ENCODE results near the gene KIAA1217.

Gene KIAA1217

GRCh38 chr10:24242562-24242961 lies 33.6 kb downstream of the KIAA1217 start:
- TF ChIP-seq TAF1 (IDR thresholded peaks at IDR 0.05; ENCODE audit: borderline replicate concordance, insufficient read depth, low read length) (no peak), REST (IDR thresholded peaks at IDR 0.05; ENCODE audit: insufficient read depth in 1 of 2, low read depth in 2 of 2, low read length in 2 of 2) (no peak), FOXP2 (optimal IDR thresholded peaks at IDR 0.05; ENCODE audit: borderline replicate concordance, extremely low read depth, extremely low read length, insufficient read depth) (no peak), SIN3A (IDR thresholded peaks at IDR 0.05; ENCODE audit: borderline replicate concordance, insufficient read depth, low read length) (no peak), POLR2AphosphoS5 (IDR thresholded peaks at IDR 0.05; ENCODE audit: low read depth, low read length) (no peak)

DNA sequence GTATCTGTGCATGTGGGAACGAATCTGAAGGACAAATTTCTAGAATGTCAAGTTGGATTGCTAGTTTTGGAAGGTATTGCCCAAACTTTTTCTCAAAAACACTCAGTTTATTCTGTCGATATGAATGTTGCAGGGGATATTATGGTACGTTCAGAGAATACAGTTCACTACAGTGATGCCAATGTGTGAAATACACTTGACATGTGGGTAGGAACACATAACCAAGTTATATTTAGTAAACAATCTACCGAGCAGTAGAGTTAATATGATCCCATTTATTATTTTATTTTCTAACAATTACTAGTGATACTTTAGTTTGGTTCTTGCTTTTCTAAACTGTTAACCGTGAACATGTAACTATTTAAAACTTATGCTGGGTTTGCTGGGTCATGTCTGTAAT lies 37.4 kb downstream of the KIAA1217 start:
- TF ChIP-seq POLR2AphosphoS5 (IDR thresholded peaks at IDR 0.05; ENCODE audit: low read depth, low read length): no peak
- no peak for TF ChIP-seq FOXP2 (optimal IDR thresholded peaks at IDR 0.05; ENCODE audit: borderline replicate concordance, extremely low read depth, extremely low read length, insufficient read depth)
- TF ChIP-seq TAF1 (IDR thresholded peaks at IDR 0.05; ENCODE audit: borderline replicate concordance, insufficient read depth, low read length): no peak
- no peak for TF ChIP-seq REST (IDR thresholded peaks at IDR 0.05; ENCODE audit: insufficient read depth in 1 of 2, low read depth in 2 of 2, low read length in 2 of 2)
- no peak for TF ChIP-seq SIN3A (IDR thresholded peaks at IDR 0.05; ENCODE audit: borderline replicate concordance, insufficient read depth, low read length)

DNA sequence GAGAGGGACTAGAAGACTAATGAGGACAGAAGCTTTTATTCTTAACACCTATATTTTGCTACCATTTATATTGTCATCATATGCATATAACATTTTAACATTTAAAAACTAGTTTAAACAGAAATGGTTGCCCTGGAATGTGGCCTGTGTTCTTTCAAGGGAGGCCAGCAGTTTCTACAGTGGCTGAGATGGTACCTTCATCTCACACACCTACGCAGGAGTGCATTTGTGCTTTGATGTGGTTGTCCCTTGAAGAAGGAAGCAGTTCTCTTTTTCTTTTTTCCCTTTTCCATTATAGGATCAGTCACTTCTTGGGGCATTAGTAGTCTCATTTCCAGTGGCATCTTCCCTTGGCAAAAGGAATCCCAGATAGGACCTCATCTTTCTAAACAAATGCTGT lies 38.9 kb downstream of the KIAA1217 start:
- TF ChIP-seq TAF1 (IDR thresholded peaks at IDR 0.05; ENCODE audit: borderline replicate concordance, insufficient read depth, low read length) (no peak), REST (IDR thresholded peaks at IDR 0.05; ENCODE audit: insufficient read depth in 1 of 2, low read depth in 2 of 2, low read length in 2 of 2) (no peak), POLR2AphosphoS5 (IDR thresholded peaks at IDR 0.05; ENCODE audit: low read depth, low read length) (no peak), SIN3A (IDR thresholded peaks at IDR 0.05; ENCODE audit: borderline replicate concordance, insufficient read depth, low read length) (no peak), FOXP2 (optimal IDR thresholded peaks at IDR 0.05; ENCODE audit: borderline replicate concordance, extremely low read depth, extremely low read length, insufficient read depth) (no peak)

- TF ChIP-seq TAF1 (IDR thresholded peaks at IDR 0.05; ENCODE audit: borderline replicate concordance, insufficient read depth, low read length): no peak
- TF ChIP-seq REST (IDR thresholded peaks at IDR 0.05; ENCODE audit: insufficient read depth in 1 of 2, low read depth in 2 of 2, low read length in 2 of 2): no peak
- no peak for TF ChIP-seq POLR2AphosphoS5 (IDR thresholded peaks at IDR 0.05; ENCODE audit: low read depth, low read length)
- TF ChIP-seq FOXP2 (optimal IDR thresholded peaks at IDR 0.05; ENCODE audit: borderline replicate concordance, extremely low read depth, extremely low read length, insufficient read depth): no peak
- no peak for TF ChIP-seq SIN3A (IDR thresholded peaks at IDR 0.05; ENCODE audit: borderline replicate concordance, insufficient read depth, low read length)
Observed at GRCh38 chr10:24249829-24250415, 41.0 kb downstream of the KIAA1217 start.

Data from PFSK-1 (cell line).